OCI-LY1 (cell line): ENCODE measurements around the gene SNTG2.

Experiments used
- H2AFZ ChIP-seq: fragments of 200-600 bp; sonication (generic), shearing (Covaris generic); 2 replicates; pipeline ENCODE4 v1.6.0; 2014; ENCODE audit warnings: antibody characterized with exemption, mild to moderate bottlenecking, low read length
- H3F3A ChIP-seq: fragments of 200-600 bp; sonication (generic), shearing (Covaris generic); 2 replicates; pipeline ENCODE4 v1.6.0; 2014; ENCODE audit warnings: mild to moderate bottlenecking, antibody characterized with exemption, low read length, moderate library complexity; ENCODE audit not compliant: insufficient read depth
- H3K27ac ChIP-seq: fragments of 200-600 bp; sonication (generic); 2 replicates; pipeline ENCODE4 v1.5.1; 2014; ENCODE audit warnings: low read length, mixed run types, mild to moderate bottlenecking, low read depth; ENCODE audit not compliant: poor library complexity, severe bottlenecking
- H3K27me3 ChIP-seq: fragments of 200-600 bp; sonication (generic); 2 replicates; pipeline ENCODE4 v1.6.0; 2014; ENCODE audit warnings: antibody characterized with exemption, mild to moderate bottlenecking, low read length, moderate library complexity; ENCODE audit not compliant: insufficient read depth
- H3K36me3 ChIP-seq: fragments of 200-600 bp; sonication (generic); 2 replicates; pipeline ENCODE4 v1.6.1; 2014; ENCODE audit warnings: mild to moderate bottlenecking, antibody characterized with exemption, low read length, moderate library complexity, mixed read lengths; ENCODE audit not compliant: insufficient read depth
- H3K4me1 ChIP-seq: fragments of 200-600 bp; sonication (generic); 2 replicates; pipeline ENCODE4 v1.5.1; 2014; ENCODE audit warnings: mild to moderate bottlenecking, low read length, moderate library complexity; ENCODE audit not compliant: insufficient read depth, severe bottlenecking
- H3K4me2 ChIP-seq: fragments of 200-600 bp; sonication (generic), shearing (Covaris generic); 2 replicates; pipeline ENCODE4 v1.6.1; 2014; ENCODE audit warnings: low read length
- H3K4me3 ChIP-seq: fragments of 200-600 bp; sonication (generic); 2 replicates; pipeline ENCODE4 v1.5.1; 2014; ENCODE audit warnings: low read length, low read depth, mild to moderate bottlenecking, mixed read lengths; ENCODE audit not compliant: poor library complexity, severe bottlenecking
- H3K79me2 ChIP-seq: fragments of 200-600 bp; shearing (Covaris generic); 2 replicates; pipeline ENCODE4 v1.6.1; 2016; ENCODE audit warnings: mixed run types, low read length, mixed read lengths; ENCODE audit not compliant: insufficient read depth
- H3K9ac ChIP-seq: fragments of 200-600 bp; sonication (generic), shearing (Covaris generic); 2 replicates; pipeline ENCODE4 v1.6.1; 2014; ENCODE audit warnings: mild to moderate bottlenecking, low read length, mixed read lengths
- H3K9me2 ChIP-seq: fragments of 200-600 bp; sonication (generic), shearing (Covaris generic); 2 replicates; pipeline ENCODE4 v1.6.1; 2014; ENCODE audit warnings: low read depth, mild to moderate bottlenecking, low read length, mixed read lengths
- H3K9me3 ChIP-seq: fragments of 200-600 bp; shearing (Covaris generic); 2 replicates; pipeline ENCODE4 v1.6.1; 2014; ENCODE audit warnings: low read length, mixed read lengths
- H4K20me1 ChIP-seq: fragments of 200-600 bp; sonication (generic), shearing (Covaris generic); 2 replicates; pipeline ENCODE4 v1.6.0; 2016; ENCODE audit warnings: mild to moderate bottlenecking, low read length; ENCODE audit not compliant: insufficient read depth
- CTCF ChIP-seq: fragments of 200-600 bp; sonication (generic), shearing (Covaris generic); IDR thresholded peaks from 2 replicates; pipeline ENCODE4 v1.5.1; 2017; ENCODE audit warnings: mild to moderate bottlenecking, antibody characterized with exemption, low read length, moderate library complexity, mixed read lengths
- EZH2 ChIP-seq: fragments of 200-600 bp; sonication (generic), shearing (Covaris generic); IDR thresholded peaks from 2 replicates; pipeline ENCODE4 v1.8.0; 2017; ENCODE audit warnings: borderline replicate concordance, mixed run types, mild to moderate bottlenecking, antibody characterized with exemption, low read length, moderate library complexity, mixed read lengths

SNTG2 gene

DNA sequence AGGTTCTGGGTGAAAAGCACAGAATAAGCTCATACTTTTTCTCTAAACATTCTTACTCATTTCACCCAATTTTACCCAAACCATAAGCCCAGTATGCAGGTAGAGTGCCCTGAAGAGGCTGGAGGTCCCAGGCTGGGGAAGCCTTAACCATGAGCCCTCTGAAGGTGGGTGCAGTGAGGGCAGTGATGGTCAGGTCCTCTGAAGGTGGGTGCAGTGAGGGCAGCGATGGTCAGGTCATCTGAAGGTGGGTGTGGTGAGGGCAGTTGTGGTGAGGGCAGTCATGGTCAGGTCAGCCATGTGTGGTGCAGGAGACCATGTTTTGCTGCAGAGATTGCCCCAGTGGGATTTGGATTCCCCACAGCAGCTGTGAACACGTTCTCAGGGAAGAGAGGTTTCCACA lies 148.8 kb downstream of the SNTG2 start:
- H3F3A ChIP-seq = no peaks in the 10 kb centered on the region
- no peaks in the 10 kb centered on the region for H4K20me1 ChIP-seq
- no peak overlapping the region for H3K4me3 ChIP-seq
- H3K9me3 ChIP-seq = no peaks in the 10 kb centered on the region
- H3K27me3 ChIP-seq = no peaks in the 10 kb centered on the region
- H3K4me1 ChIP-seq = no peaks in the 10 kb centered on the region
- no peak overlapping the region for H3K27ac ChIP-seq
- H3K9ac ChIP-seq = no peak overlapping the region
- H3K79me2 ChIP-seq = no peaks in the 10 kb centered on the region
- H3K4me2 ChIP-seq = no peak overlapping the region
- TF ChIP-seq CTCF (no peak), EZH2 (no peak)
- no peaks in the 10 kb centered on the region for H3K9me2 ChIP-seq
- H3K36me3 ChIP-seq = no peaks in the 10 kb centered on the region
- no peak overlapping the region for H2AFZ ChIP-seq

- no peak overlapping the region for H3K4me2 ChIP-seq
- no peak for TF ChIP-seq CTCF
- TF ChIP-seq EZH2 = no peak
Measured at GRCh38 chr2:1101011-1101782, 150.5 kb downstream of the SNTG2 start.

GRCh38 chr2:1101982-1102590 lies 151.4 kb downstream of the SNTG2 start:
- H3K79me2 ChIP-seq = no peaks in the 10 kb centered on the region
- H3K27ac ChIP-seq = no peak overlapping the region
- TF ChIP-seq EZH2 (no peak), CTCF (no peak)
- no peak overlapping the region for H3K9ac ChIP-seq
- H3K27me3 ChIP-seq = no peaks in the 10 kb centered on the region
- H3K36me3 ChIP-seq = no peaks in the 10 kb centered on the region
- H4K20me1 ChIP-seq = no peaks in the 10 kb centered on the region
- no peaks in the 10 kb centered on the region for H3K9me2 ChIP-seq
- no peaks in the 10 kb centered on the region for H3F3A ChIP-seq
- H3K4me1 ChIP-seq = no peaks in the 10 kb centered on the region
- H2AFZ ChIP-seq = no peak overlapping the region
- no peaks in the 10 kb centered on the region for H3K9me3 ChIP-seq
- H3K4me2 ChIP-seq = no peak overlapping the region
- H3K4me3 ChIP-seq = no peak overlapping the region

More at GRCh38 chr2:1101011-1101782, 150.5 kb downstream of the SNTG2 start:
- no peaks in the 10 kb centered on the region for H3K79me2 ChIP-seq
- no peaks in the 10 kb centered on the region for H3F3A ChIP-seq
- H3K36me3 ChIP-seq = no peaks in the 10 kb centered on the region
- no peaks in the 10 kb centered on the region for H3K9me3 ChIP-seq
- no peaks in the 10 kb centered on the region for H3K27me3 ChIP-seq
- H2AFZ ChIP-seq = no peak overlapping the region
- no peaks in the 10 kb centered on the region for H3K4me1 ChIP-seq
- H3K9me2 ChIP-seq = no peaks in the 10 kb centered on the region
- no peak overlapping the region for H3K4me3 ChIP-seq
- no peak overlapping the region for H3K9ac ChIP-seq
- H3K27ac ChIP-seq = no peak overlapping the region
- no peaks in the 10 kb centered on the region for H4K20me1 ChIP-seq
